Transverse colon (tissue), 4 donors: Measurements from ENCODE around the gene EML4. TPM values are rescaled to one million over a fixed set of nuclear protein-coding genes. Genes with fewer than 3 reads are reported as not detected.

Experiments used
- DNase-seq: peaks from one replicate; pipeline ENCODE4 v3.0.0-alpha.2; 2019
- H3K27ac ChIP-seq, 4 donors: fragments of 200-600 bp; sonication (generic); 2 replicates each; pipeline ENCODE4 v1.5.1; 2016 to 2018; ENCODE audit warnings: inconsistent platforms in 4 of 4
- H3K27me3 ChIP-seq: fragments of 200-600 bp; sonication (generic); 2 replicates; pipeline ENCODE4 v1.5.1; 2017; ENCODE audit warnings: inconsistent platforms
- H3K36me3 ChIP-seq, 4 donors: fragments of 200-600 bp; sonication (generic); 2 replicates each; pipeline ENCODE4 v1.5.1; 2017 to 2019; ENCODE audit warnings: inconsistent platforms in 4 of 4
- H3K4me1 ChIP-seq, 4 donors: fragments of 200-600 bp; sonication (generic); 2 replicates each; pipeline ENCODE4 v1.5.1; 2017 to 2020; ENCODE audit warnings: inconsistent platforms in 4 of 4
- H3K4me3 ChIP-seq, 4 donors: fragments of 200-600 bp; sonication (generic); 1 replicate in 1 of 4; 2 replicates in 3 of 4; pipeline versions ENCODE4 v1.5.1 to v1.6.1; 2017 to 2019; ENCODE audit warnings: inconsistent platforms in 4 of 4
- H3K9me3 ChIP-seq, 2 donors: fragments of 200-600 bp; sonication (generic); 2 replicates each; pipeline ENCODE4 v1.5.1; 2017 to 2019; ENCODE audit warnings: inconsistent platforms in 2 of 2
- CTCF ChIP-seq, 5 experiments: fragments of 200-600 bp in 3 of 5; fragments of 450-650 bp in 2 of 5; sonication (generic) in 3 of 5; IDR thresholded peaks; 1 replicate in 2 of 5; 2 replicates in 3 of 5; pipeline ENCODE4 v1.5.1; 2016 to 2017; ENCODE audit warnings: antibody characterized with exemption in 5 of 5, inconsistent platforms in 3 of 5, mild to moderate bottlenecking in 2 of 5, moderate library complexity in 1 of 5
- EP300 ChIP-seq: sonication (generic); formaldehyde crosslinking; IDR thresholded peaks from one replicate; pipeline ENCODE4 v1.6.1; 2017; ENCODE audit warnings: antibody characterized with exemption, low read depth
- POLR2A ChIP-seq: fragments of 450-650 bp; IDR thresholded peaks from one replicate; pipeline ENCODE4 v1.6.1; 2016; ENCODE audit warnings: antibody characterized with exemption, mild to moderate bottlenecking, moderate library complexity
- POLR2AphosphoS5 ChIP-seq, 3 donors: sonication (generic); formaldehyde crosslinking; IDR thresholded peaks; one replicate each; pipeline ENCODE4 v1.6.1; 2016; ENCODE audit warnings: antibody characterized with exemption in 3 of 3
- WGBS, 2 donors: methylation state at CpG; one replicate each; pipeline ENCODE4 v1.1.5; 2018; ENCODE audit warnings: low coverage in 1 of 2; 5-methylcytosine and 5-hydroxymethylcytosine counted together
- in situ Hi-C, 4 donors: fragments of 200-750 bp; cut with MboI; loops; one replicate each; pipeline versions ENCODE4 v1.15.0 to v1.15.1; 2017; ENCODE audit warnings: low sequenced_read_pairs in 3 of 4, low pct_ligation_motif_present in 1 of 4, low pct_unique_long_range_greater_than_20kb in 1 of 4
- intact Hi-C: fragments of 100-400 bp; cut with DNase I; formaldehyde crosslinking; loops from one replicate; pipeline ENCODE4 v1.15.1; 2023; ENCODE audit warnings: low total_unique reads
- total RNA-seq, 4 donors: library from RNA; depleted of rRNA; stranded (reverse); fragments of >200 nt; gene quantifications; one replicate each; pipeline ENCODE4 v1.1.0, GENCODE V29; 2016

Gene EML4
- total RNA-seq, 4 donors from 2014 or later = 49.7 to 91.5 (median 67.5) TPM

GRCh38 chr2:42203792-42204191, 34.6 kb downstream of the EML4 start:
- intact Hi-C loops (no loop called here), in situ Hi-C loops (no loop called here)
- H3K27ac ChIP-seq = no peak overlapping the region
- H3K36me3 ChIP-seq = no peaks in the 10 kb centered on the region
- H3K4me1 ChIP-seq = peaks cover 0 to 7% (median 2%) of the 10 kb centered on the region in 4 donors
- WGBS, 2 donors = 90 to 93% methylated on average over 2 to 4 of the region's 4 CpGs
- no peaks in the 10 kb centered on the region for H3K27me3 ChIP-seq
- DNase-seq = no peak
- H3K9me3 ChIP-seq = no peaks in the 10 kb centered on the region
- TF ChIP-seq CTCF (IDR thresholded peaks at IDR 0.05) (no peak), EP300 (no peak), POLR2AphosphoS5 (IDR thresholded peaks at IDR 0.05) (no peak), POLR2A (no peak)
- no peak overlapping the region for H3K4me3 ChIP-seq

- Histone ChIP-seq H3K4me3 (no peak overlapping the region), H3K9me3 (no peaks in the 10 kb centered on the region), H3K4me1 (peaks cover 0 to 5% (median 2%) of the 10 kb centered on the region in 4 donors), H3K27me3 (no peaks in the 10 kb centered on the region), H3K27ac (no peak overlapping the region), H3K36me3 (no peaks in the 10 kb centered on the region)
- TF ChIP-seq POLR2AphosphoS5 (IDR thresholded peaks at IDR 0.05) (no peak), CTCF (IDR thresholded peaks at IDR 0.05) (no peak), EP300 (no peak), POLR2A (no peak)
- DNase-seq = no peak
- in situ Hi-C loops = no loop called here
- intact Hi-C loops = no loop called here
These were observed 36.2 kb downstream of the EML4 start for GRCh38 chr2:42205337-42205736.

- no peak for TF ChIP-seq POLR2A
- TF ChIP-seq POLR2AphosphoS5 (IDR thresholded peaks at IDR 0.05) = no peak
- no peak for TF ChIP-seq EP300
- TF ChIP-seq CTCF (IDR thresholded peaks at IDR 0.05) = no peak
- in situ Hi-C loops = no loop called here
- no peak for DNase-seq
- peaks cover 0 to 4% (median 0%) of the 10 kb centered on the region in 4 donors for H3K4me1 ChIP-seq
- H3K27ac ChIP-seq = no peak overlapping the region
- no peaks in the 10 kb centered on the region for H3K36me3 ChIP-seq
- H3K4me3 ChIP-seq = no peak overlapping the region
- intact Hi-C loops = no loop called here
- WGBS, 2 donors = 79 to 88% methylated on average over 5 of the region's 5 CpGs
- no peaks in the 10 kb centered on the region for H3K27me3 ChIP-seq
- no peaks in the 10 kb centered on the region for H3K9me3 ChIP-seq
These were observed 38.7 kb downstream of the EML4 start for GRCh38 chr2:42207826-42208225.

- Histone ChIP-seq H3K9me3 (no peaks in the 10 kb centered on the region), H3K27ac (no peak overlapping the region), H3K4me1 (no peaks in the 10 kb centered on the region), H3K27me3 (no peaks in the 10 kb centered on the region), H3K36me3 (no peaks in the 10 kb centered on the region), H3K4me3 (no peak overlapping the region)
- in situ Hi-C loops (no loop called here), intact Hi-C loops (no loop called here)
- TF ChIP-seq CTCF (IDR thresholded peaks at IDR 0.05) (no peak), POLR2AphosphoS5 (IDR thresholded peaks at IDR 0.05) (no peak), POLR2A (no peak), EP300 (no peak)
- no peak for DNase-seq
- 96 to 100% methylated on average over 2 of the region's 2 CpGs for WGBS, 2 donors
These were observed 41.0 kb downstream of the EML4 start for GRCh38 chr2:42210203-42210602.
